Measurements from ENCODE around the gene TDRD9.

The TDRD9 gene

GRCh38 chr14:104081261-104081835, 153.1 kb downstream of the TDRD9 start:
- peaks cover 9% of the 10 kb centered on the region for H3K27me3 ChIP-seq (replicated peaks; ENCODE audit: control insufficient read depth, insufficient read depth, low read length, poor library complexity, severe bottlenecking)
- H3K27ac ChIP-seq (ENCODE audit: insufficient read depth, low read length, poor library complexity, severe bottlenecking): no peak overlapping the region
- no peaks in the 10 kb centered on the region for H3K36me3 ChIP-seq (ENCODE audit: control insufficient read depth, insufficient read depth, low read length)
- no peaks in the 10 kb centered on the region for H3K9me3 ChIP-seq (ENCODE audit: control insufficient read depth, low read length)
- H3K4me3 ChIP-seq (ENCODE audit: insufficient read depth, low read depth, low read length, poor library complexity, severe bottlenecking): no peak overlapping the region
- DNase-seq: no peak
- peaks cover 3% of the 10 kb centered on the region for H3K4me1 ChIP-seq (ENCODE audit: control insufficient read depth, insufficient read depth, low read length, poor library complexity, severe bottlenecking)

DNA sequence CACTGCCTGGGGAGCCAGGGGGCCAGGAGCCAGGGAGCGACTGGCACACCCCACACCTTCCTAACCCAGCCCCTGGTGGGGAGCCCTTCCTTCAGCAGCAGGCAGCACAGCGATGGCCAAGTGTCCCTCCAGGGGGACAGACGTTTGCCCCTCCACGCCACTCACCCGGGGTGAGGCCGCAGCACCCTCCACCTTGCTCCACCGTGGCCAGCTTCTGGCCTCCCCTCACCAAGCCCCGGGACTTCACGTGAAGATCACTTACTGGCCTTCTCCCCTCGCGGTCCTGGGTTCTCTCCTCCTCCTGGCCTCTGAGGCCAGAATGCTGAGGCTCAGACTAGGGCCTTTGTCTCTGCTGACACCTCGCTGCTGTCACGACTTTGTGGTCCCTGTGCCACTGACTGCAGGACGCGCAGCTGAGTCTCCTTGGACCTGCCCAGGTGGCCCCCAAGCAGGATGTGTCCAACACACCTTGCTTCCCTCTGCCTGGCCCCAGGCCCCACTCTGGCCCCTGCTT, 153.8 kb downstream of the TDRD9 start:
- Histone ChIP-seq H3K36me3 (ENCODE audit: control insufficient read depth, insufficient read depth, low read length) (no peaks in the 10 kb centered on the region), H3K27ac (ENCODE audit: insufficient read depth, low read length, poor library complexity, severe bottlenecking) (no peak overlapping the region), H3K27me3 (replicated peaks; ENCODE audit: control insufficient read depth, insufficient read depth, low read length, poor library complexity, severe bottlenecking) (peaks cover 10% of the 10 kb centered on the region), H3K4me1 (ENCODE audit: control insufficient read depth, insufficient read depth, low read length, poor library complexity, severe bottlenecking) (peaks cover 3% of the 10 kb centered on the region), H3K4me3 (ENCODE audit: insufficient read depth, low read depth, low read length, poor library complexity, severe bottlenecking) (no peak overlapping the region), H3K9me3 (ENCODE audit: control insufficient read depth, low read length) (no peaks in the 10 kb centered on the region)
- no peak for DNase-seq

DNA sequence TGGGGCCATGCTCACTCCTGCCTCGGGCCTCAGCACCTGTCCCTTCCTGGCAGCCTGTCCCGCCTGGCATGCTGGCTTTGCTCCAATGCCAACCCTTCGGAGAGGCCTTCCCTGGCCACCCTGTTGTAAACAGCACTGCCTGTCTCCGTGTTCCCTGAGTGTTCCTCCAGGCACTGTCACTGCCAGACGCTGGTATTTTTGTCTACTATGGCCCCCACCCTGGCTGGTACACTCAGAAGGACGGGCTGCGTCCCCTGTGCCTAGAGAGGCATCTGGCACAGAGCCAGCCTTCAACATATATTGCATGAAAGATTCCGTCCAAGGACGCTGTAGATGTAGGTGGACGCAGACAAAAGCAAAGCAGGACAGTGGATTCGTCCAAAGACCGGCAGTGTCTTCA, 154.6 kb downstream of the TDRD9 start:
- H3K27me3 ChIP-seq (replicated peaks; ENCODE audit: control insufficient read depth, insufficient read depth, low read length, poor library complexity, severe bottlenecking): peaks cover 10% of the 10 kb centered on the region
- no peaks in the 10 kb centered on the region for H3K36me3 ChIP-seq (ENCODE audit: control insufficient read depth, insufficient read depth, low read length)
- no peaks in the 10 kb centered on the region for H3K9me3 ChIP-seq (ENCODE audit: control insufficient read depth, low read length)
- H3K4me1 ChIP-seq (ENCODE audit: control insufficient read depth, insufficient read depth, low read length, poor library complexity, severe bottlenecking): peaks cover 3% of the 10 kb centered on the region
- H3K4me3 ChIP-seq (ENCODE audit: insufficient read depth, low read depth, low read length, poor library complexity, severe bottlenecking): no peak overlapping the region
- H3K27ac ChIP-seq (ENCODE audit: insufficient read depth, low read length, poor library complexity, severe bottlenecking): no peak overlapping the region
- DNase-seq: no peak

DNA sequence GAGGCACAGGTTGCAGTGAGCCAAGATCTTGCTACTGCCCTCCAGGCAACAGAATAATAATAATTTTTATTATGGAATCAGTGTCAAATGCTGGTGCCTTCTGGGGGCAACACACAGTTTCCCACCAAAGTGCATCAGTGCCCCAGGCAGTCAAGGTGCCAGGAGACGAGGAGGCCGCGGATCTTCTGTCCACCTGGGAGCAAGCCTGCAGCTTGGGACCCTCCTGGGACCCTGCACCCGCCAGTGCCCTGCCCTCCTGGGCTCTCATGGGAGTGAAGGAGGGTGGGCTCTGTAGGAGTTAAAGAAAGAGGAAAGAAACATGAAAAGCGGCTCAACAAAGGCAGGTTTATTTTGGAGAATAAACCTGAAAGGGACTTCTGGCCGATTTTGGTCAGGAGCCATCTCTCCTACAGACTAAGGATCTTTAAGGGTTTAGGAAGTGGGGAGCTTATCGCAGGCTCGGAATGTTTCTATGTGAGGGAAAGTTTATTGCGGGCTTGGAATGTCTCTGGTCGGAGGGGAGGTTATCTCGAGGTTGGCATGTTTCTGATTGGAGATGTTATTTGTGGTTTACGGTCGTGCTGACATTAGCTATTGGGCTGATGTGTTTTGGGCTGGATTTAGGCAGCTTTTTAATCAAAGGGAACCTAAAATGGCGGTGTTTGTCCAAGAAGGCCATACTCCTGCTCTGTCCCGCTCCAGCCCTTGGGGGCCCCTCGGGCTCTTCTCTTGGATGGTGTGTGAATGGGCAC, 156.2 kb downstream of the TDRD9 start:
- Histone ChIP-seq H3K36me3 (ENCODE audit: control insufficient read depth, insufficient read depth, low read length) (no peaks in the 10 kb centered on the region), H3K4me3 (ENCODE audit: insufficient read depth, low read depth, low read length, poor library complexity, severe bottlenecking) (no peak overlapping the region), H3K27ac (ENCODE audit: insufficient read depth, low read length, poor library complexity, severe bottlenecking) (no peak overlapping the region), H3K9me3 (ENCODE audit: control insufficient read depth, low read length) (no peaks in the 10 kb centered on the region), H3K4me1 (ENCODE audit: control insufficient read depth, insufficient read depth, low read length, poor library complexity, severe bottlenecking) (peaks cover 3% of the 10 kb centered on the region), H3K27me3 (replicated peaks; ENCODE audit: control insufficient read depth, insufficient read depth, low read length, poor library complexity, severe bottlenecking) (peaks cover 10% of the 10 kb centered on the region)
- DNase-seq: no peak

GRCh38 chr14:104085032-104085888, 157.0 kb downstream of the TDRD9 start, which contains the start of gene ASPG:
TSS of gene ASPG (plus strand) at chr14:104085700. CDS start at chr14:104085771, 71 bp downstream.
- no peak within 1 kb of the TSS for H3K4me3 ChIP-seq (ENCODE audit: insufficient read depth, low read depth, low read length, poor library complexity, severe bottlenecking)
- no peak within 1 kb of the TSS for H3K27ac ChIP-seq (ENCODE audit: insufficient read depth, low read length, poor library complexity, severe bottlenecking)
- no peaks in the 10 kb centered on the region for H3K36me3 ChIP-seq (ENCODE audit: control insufficient read depth, insufficient read depth, low read length)
- H3K27me3 ChIP-seq (replicated peaks; ENCODE audit: control insufficient read depth, insufficient read depth, low read length, poor library complexity, severe bottlenecking): peaks cover 10% of the 10 kb centered on the region
- no peaks in the 10 kb centered on the region for H3K9me3 ChIP-seq (ENCODE audit: control insufficient read depth, low read length)
- H3K4me1 ChIP-seq (ENCODE audit: control insufficient read depth, insufficient read depth, low read length, poor library complexity, severe bottlenecking): peaks cover 3% of the 10 kb centered on the region
- no peak for DNase-seq

GRCh38 chr14:104085889-104086201, 157.6 kb downstream of the TDRD9 start:
- peaks cover 10% of the 10 kb centered on the region for H3K27me3 ChIP-seq (replicated peaks; ENCODE audit: control insufficient read depth, insufficient read depth, low read length, poor library complexity, severe bottlenecking)

DNA sequence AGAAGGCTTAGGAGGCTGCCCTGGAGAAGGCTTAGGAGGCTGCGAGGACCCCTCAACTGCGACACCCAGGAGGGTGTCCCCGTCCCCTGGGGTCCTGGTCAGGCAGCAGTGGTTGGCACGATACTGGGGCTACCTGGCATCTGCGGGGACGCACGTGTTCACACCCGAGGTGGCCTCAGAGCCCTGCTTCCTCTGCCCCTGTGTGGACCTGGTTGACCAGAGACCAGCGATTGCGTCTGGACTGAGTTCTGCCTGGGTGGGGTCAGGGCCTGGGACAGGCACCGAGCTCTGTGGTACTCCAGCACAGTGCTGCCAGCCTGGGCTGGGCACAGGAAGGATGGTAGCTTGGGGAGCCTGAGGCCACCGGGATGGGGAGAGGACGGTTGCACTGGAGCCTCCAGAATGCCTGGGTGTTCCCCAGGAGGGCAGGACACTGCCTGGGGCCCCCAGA, 158.0 kb downstream of the TDRD9 start:
- H3K36me3 ChIP-seq (ENCODE audit: control insufficient read depth, insufficient read depth, low read length): no peaks in the 10 kb centered on the region
- no peak for DNase-seq
- H3K4me3 ChIP-seq (ENCODE audit: insufficient read depth, low read depth, low read length, poor library complexity, severe bottlenecking): no peak overlapping the region
- no peak overlapping the region for H3K27ac ChIP-seq (ENCODE audit: insufficient read depth, low read length, poor library complexity, severe bottlenecking)
- peaks cover 3% of the 10 kb centered on the region for H3K4me1 ChIP-seq (ENCODE audit: control insufficient read depth, insufficient read depth, low read length, poor library complexity, severe bottlenecking)
- peaks cover 10% of the 10 kb centered on the region for H3K27me3 ChIP-seq (replicated peaks; ENCODE audit: control insufficient read depth, insufficient read depth, low read length, poor library complexity, severe bottlenecking)
- no peaks in the 10 kb centered on the region for H3K9me3 ChIP-seq (ENCODE audit: control insufficient read depth, low read length)

More at GRCh38 chr14:104085889-104086201, 157.6 kb downstream of the TDRD9 start:
- peaks cover 3% of the 10 kb centered on the region for H3K4me1 ChIP-seq (ENCODE audit: control insufficient read depth, insufficient read depth, low read length, poor library complexity, severe bottlenecking)
- H3K4me3 ChIP-seq (ENCODE audit: insufficient read depth, low read depth, low read length, poor library complexity, severe bottlenecking): no peak overlapping the region
- H3K9me3 ChIP-seq (ENCODE audit: control insufficient read depth, low read length): no peaks in the 10 kb centered on the region
- H3K36me3 ChIP-seq (ENCODE audit: control insufficient read depth, insufficient read depth, low read length): no peaks in the 10 kb centered on the region
- no peak for DNase-seq
- H3K27ac ChIP-seq (ENCODE audit: insufficient read depth, low read length, poor library complexity, severe bottlenecking): no peak overlapping the region

- Histone ChIP-seq H3K36me3 (ENCODE audit: control insufficient read depth, insufficient read depth, low read length) (no peaks in the 10 kb centered on the region), H3K9me3 (ENCODE audit: control insufficient read depth, low read length) (no peaks in the 10 kb centered on the region), H3K4me3 (ENCODE audit: insufficient read depth, low read depth, low read length, poor library complexity, severe bottlenecking) (no peak overlapping the region), H3K4me1 (ENCODE audit: control insufficient read depth, insufficient read depth, low read length, poor library complexity, severe bottlenecking) (peaks cover 3% of the 10 kb centered on the region), H3K27me3 (replicated peaks; ENCODE audit: control insufficient read depth, insufficient read depth, low read length, poor library complexity, severe bottlenecking) (peaks cover 10% of the 10 kb centered on the region), H3K27ac (ENCODE audit: insufficient read depth, low read length, poor library complexity, severe bottlenecking) (no peak overlapping the region)
- no peak for DNase-seq
Observed at GRCh38 chr14:104086661-104087461, 158.6 kb downstream of the TDRD9 start.

GRCh38 chr14:104087505-104087904, 159.2 kb downstream of the TDRD9 start:
- H3K27me3 ChIP-seq (replicated peaks; ENCODE audit: control insufficient read depth, insufficient read depth, low read length, poor library complexity, severe bottlenecking): peaks cover 10% of the 10 kb centered on the region

More at GRCh38 chr14:104087505-104087904, 159.2 kb downstream of the TDRD9 start:
- Histone ChIP-seq H3K4me1 (ENCODE audit: control insufficient read depth, insufficient read depth, low read length, poor library complexity, severe bottlenecking) (peaks cover 3% of the 10 kb centered on the region), H3K36me3 (ENCODE audit: control insufficient read depth, insufficient read depth, low read length) (no peaks in the 10 kb centered on the region), H3K9me3 (ENCODE audit: control insufficient read depth, low read length) (no peaks in the 10 kb centered on the region), H3K4me3 (ENCODE audit: insufficient read depth, low read depth, low read length, poor library complexity, severe bottlenecking) (no peak overlapping the region), H3K27ac (ENCODE audit: insufficient read depth, low read length, poor library complexity, severe bottlenecking) (no peak overlapping the region)
- no peak for DNase-seq
